Fibroblast of upper back skin (primary cell): ENCODE data around the gene PTGIS.

Experiments
- DNase-seq: peaks from one replicate; pipeline ENCODE4 v3.0.0-alpha.2; 2013

PTGIS gene

DNA sequence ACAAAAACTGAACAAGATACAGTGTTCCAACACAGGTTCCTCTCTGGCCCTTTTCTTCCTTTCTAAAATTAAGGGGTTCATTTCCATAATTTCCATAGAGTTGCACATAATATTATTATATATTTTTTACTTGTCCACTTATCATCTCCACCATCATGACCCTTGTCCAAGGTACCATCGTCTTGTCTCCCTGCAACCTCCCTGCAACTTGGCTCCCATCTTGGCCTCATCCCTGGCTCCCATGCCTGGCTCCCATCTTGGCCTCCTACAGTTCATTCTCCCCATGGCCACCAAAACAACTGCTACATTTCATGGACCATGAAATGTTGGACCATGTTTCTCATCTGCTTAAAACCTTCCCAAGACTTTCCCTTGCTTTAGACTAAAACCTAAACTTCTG, 82.4 kb downstream of the PTGIS start:
- DNase-seq: no peak

DNA sequence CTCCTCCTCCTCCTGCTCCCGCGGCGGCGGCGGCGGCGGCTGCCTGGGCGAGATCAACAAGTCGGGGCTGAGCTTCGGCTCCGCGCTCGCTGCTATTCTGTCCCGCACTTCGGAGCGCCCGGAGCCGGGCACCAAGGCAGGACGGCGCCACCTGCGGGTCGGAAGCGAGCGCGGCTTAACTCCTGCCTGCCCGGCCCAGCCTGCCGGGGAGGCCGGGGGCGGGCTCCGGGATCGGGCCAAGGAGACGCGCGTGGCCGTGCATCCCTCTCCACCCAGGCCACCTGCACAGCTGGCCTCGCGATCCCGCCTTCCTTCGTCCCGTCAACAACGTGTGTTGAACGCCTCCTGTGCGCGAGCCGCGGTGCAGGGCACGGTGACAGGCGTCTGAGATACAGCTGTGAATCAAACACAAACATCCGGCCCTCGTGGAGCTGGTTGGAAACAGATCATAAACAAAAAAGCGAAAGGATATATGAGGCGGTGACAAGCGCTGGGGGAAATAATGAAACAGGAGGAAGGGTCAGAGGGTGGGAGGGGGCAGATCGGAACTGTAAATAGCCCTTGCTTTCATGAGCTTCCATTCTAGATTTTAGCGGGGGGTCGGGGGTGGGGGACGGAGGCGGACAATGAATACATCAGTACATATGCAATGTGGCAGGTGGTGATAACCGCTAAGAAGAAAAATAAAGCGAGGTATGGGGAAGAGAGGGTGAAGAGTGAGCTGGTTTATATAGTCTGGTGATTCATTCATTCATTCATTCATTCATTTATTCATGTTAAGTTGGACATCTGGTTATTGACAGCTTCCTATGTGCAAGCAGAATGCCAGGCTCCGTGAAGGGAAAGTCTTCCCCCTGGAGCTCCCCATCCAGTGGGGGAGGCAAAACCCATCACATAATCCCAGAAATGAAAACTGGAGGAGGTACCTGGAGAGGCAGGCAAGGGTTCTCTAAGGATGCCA, 83.5 kb downstream of the PTGIS start:
- peak; percentile 64 for DNase-seq

DNA sequence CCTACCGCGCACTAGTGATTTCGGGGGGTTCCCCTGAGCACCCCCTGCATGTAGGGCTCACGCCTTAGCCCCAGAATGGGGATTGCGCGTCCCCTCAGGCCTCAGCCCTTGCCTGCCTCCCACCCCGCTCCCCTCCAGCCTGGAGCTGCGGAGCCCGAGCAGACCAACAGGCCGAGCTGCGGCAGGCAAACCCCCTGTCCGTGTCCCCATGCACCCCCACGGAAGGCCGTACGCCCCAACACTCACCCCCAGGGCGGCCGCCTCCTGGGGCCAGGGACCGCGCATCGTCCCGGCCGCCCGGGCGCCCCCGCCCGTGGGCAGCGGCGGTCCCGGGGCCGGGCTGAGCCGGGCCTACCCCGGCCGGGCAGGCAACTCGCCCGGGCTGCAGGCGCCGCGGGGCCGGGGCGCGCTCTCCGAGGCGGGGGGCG, 84.2 kb downstream of the PTGIS start:
- DNase-seq: no peak

DNA sequence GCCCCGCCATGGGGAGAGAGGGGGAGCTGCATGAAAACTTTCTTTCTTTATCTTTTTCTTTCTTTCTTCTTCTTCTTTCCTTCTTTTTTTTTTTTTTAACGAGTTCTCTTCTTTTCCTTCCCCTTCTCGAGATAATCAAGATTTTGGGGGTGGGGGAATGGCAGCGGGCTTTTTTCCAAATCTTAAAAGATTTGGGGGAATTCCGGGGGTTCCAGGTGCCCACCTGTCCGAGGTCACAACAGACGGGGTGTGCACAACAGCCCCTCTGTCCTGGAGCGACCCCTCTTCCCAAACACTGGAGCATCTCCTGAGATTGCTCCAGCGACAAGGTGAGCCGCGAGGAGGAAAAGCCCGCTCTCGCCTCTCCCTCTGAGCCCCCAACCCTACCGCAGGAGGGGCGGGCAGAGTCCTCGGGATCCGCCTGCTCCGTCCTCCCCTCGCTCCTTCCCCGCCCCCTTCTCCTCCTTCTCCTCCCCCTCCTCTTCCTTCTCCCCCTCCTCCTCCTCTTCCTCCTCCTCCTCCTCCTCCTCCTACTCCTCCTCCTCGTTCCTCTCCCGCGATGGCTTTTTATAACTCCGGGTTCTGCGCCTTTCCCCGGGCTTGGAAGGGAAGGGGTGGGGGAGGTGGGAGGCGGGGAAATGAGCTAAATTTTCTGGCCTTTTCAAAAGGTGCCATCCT, 84.8 kb downstream of the PTGIS start:
- no peak for DNase-seq

DNA sequence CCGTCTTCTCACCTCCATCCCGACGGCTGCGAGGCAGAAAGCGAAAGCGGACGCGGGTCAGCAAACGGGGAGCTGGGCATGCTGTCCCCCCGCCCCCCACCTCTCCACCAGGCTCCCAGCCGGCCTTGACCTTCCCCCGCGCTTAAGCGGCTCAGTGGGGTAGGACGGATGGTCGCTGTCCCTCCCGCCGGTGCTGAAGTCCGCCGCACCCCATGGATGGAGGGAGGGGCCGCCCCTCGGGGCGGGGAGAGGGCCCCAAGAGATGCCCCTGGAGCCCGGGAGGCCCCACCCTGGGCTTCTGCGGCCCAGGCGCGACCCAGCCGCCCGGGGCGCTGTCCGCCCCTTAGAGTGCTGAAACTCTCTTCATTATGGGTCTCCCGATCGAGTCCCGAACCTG, 85.3 kb downstream of the PTGIS start, which contains the start of gene KCNB1:
KCNB1 (minus strand) TSS at position 48 of the 397 bp plus-strand sequence. CDS start 188 bp downstream, outside the sequence.
- peak; percentile 34 for DNase-seq

DNA sequence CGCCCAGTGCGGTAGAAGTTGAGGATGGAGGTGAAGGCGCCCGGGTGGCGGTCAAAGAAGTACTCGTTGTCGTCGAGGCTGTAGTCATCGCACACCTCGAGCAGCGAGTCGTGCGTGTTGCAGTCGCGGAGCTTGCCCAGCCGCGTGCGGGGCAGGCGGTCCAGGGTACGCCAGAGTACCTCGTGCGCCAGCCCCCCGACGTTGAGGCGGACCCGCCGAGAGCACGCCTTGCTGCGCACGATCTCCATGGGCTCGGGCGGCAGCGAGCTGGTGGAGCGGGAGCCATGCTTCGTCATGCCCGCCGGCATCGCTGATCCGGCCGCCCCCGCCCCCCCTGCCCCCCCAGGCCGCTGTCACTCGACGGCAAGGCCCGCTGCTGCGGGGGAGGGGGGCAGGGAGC, 85.8 kb downstream of the PTGIS start:
- DNase-seq: no peak

DNA sequence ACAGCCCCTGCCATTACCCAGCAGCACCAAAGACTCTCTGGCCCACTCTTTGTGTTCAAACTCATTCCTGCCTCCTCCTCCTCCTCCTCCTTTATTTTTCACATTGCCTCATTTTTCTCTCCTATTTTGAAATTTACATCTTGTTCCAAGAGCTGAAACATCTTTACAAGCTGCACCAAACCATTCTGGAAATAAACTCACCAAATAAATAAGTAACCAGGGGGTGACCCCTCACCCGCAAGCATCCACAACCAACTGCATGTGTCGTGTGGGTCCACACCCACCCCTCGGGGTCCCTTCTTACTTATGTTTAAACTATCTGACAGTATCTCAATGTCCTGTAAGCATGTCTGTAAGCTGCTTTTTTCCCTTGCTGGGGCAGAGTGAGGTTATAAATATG, 86.8 kb downstream of the PTGIS start:
- DNase-seq: no peak

DNA sequence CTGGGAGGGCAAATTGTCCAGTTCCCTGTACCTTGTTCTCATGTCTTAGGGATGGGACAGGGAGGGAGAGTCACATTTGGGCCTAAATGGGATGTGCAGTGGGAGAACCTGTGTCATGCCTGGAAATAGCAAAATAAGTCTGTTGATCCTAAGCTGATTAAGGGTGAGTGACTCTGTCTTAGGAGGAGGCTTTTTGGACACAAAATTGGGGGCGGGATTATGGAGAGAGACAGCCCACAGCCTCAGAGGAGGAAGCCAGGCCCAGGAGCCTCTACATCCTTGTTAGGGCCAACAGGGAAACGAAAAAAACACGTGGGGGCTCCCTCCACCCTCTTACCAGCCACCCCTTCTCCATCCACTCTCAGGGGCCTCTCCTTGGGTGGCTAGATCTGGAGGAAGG, 87.7 kb downstream of the PTGIS start:
- no peak for DNase-seq

DNA sequence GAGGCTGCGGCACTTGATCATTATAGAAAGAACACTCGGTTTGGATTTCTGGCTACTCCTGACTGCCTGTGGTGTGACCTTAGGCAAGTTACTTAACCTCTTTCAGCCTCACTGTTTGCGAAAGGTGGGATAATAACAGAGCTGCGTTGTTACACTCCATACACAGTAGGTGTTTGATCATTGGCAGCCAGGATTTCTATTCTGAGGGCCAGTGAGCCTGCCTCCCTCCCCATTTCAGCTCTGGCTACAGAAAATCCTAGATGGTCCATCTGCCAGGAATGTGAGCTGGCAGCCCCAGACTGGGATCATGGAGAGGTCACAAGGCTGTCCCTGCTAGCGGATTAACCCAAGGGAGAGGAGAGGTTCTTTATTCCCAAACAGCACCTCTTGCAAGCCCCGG, 88.2 kb downstream of the PTGIS start:
- DNase-seq: no peak

DNA sequence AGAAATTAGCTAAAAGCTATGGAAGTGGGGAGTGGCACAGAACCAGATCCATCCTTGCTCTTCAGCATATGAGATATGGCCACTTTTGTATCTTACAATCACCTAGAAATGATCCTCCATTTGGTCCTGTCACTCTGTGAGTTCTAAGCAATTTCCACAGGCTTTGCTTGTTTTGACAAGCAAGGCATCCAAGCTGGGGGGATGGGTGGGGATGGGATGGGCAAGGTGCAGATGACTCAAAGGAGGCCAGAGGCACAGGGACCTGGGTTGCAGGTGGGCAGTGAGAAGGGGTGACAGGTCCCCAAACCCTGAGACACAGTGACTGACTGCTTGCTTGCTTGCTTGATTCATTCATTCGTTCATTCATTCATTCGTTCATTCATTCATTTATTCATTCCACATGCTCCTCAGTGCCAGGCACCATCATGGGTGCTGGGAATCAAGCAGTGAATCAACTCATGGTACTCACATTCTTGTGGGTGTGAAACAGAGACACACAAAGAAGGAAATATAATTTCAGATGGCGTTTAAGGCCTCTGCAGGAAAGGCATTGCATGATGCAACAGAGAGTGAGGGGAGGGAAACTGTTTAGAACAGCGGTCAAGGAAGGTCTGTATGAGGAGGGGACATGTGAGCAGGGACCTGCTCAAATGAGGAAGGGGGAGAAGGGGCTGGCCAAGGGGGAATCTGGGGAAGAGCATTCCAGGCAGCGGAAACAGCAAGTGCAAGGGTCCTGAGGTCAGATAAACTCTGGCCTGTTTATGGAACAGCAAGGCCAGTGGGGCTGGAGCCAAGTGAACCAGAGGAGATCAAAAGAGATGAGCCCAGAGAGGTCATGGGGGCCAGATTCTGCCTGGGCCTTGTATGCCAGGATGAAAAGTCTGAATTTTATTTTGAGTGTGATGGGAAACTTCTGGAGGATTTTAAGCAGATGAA, 88.9 kb downstream of the PTGIS start:
- no peak for DNase-seq

DNA sequence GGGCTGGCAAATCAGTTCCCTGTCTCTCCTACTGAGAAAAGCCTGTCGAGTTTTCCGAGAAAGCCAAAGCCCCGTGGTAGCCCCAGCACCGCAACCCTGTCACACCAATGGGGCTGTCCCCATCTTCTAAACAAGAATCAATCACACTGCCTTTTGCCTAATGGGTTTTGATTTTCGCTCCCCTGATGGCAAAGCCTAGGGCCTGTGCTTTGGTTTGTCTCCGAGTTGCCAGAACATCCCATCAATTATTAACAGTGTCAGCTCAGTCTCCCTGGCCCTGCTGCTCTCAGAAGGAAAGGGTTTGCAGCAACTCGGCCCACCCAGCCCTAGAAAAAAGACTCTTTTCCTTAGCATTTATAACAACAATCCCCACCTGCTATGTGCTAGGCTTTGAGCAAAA, 89.7 kb downstream of the PTGIS start:
- DNase-seq: no peak

DNA sequence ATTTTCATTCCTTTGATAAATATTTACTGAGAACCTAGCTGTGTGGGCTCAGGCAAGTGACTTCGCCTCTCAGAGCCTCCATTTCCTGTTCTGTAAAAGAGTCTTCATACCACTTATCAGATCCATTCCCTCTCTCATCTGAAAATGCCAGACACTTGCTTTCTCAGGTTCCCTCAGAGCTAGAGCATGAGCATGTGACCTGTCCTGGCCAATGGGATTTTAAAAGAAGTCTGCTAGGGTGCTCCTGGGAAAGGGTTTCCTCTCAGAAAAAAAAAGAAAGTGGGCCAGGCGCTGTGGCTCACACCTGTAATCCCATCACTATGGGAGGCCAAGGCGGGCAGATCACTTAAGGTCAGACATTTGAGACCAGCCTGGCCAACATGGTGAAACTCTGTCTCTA, 90.7 kb downstream of the PTGIS start:
- DNase-seq: no peak

DNA sequence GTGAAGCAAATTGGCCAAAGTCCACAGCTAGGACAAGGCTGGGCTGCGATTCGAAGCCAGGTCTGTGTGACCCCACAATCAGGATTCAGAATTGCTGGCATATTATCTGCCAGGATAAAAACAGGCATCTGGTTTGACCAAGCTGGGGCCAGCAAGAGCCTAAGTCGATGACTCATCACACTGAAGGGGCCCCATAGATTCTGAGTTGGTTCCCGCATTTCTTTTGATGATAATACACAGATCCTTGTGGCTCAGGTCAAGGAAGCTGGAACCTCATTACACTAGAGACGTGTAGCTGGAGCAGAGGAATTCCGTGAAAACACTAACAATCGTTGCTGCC, 92.0 kb downstream of the PTGIS start:
- no peak for DNase-seq

DNA sequence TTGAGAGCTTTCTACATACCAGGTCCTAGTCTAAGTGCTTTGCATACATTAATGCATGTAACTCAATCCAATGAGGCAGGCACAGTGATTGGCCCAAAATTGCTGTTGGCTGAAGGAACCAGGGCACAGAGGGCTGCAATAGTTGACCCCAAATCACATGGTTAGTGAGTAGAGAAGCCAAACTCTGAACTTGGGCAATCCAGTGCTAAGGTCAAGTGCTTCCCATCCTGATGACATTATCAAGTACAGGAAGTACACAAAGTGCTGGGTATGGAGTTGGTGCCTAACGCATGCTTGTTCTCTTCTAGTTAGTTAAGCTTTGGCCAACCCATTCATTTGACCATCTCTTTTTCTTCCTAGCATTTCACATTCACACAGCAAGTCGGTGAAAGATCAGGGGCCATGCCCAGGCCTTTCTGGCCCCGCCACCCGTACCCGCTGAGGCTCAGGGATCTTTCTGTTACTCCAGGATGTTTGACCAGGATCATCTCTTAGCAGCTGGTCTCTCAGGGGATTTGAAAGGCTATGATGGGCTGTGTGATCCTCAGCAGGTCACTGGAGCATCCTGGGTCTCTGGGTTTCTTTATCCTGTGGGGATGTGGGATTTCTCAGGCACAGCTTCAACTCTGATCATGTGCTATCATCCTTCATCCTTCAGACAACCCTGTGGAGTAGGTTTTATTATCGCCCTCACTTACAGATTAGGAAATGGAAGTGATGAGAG, 92.5 kb downstream of the PTGIS start:
- DNase-seq: no peak

DNA sequence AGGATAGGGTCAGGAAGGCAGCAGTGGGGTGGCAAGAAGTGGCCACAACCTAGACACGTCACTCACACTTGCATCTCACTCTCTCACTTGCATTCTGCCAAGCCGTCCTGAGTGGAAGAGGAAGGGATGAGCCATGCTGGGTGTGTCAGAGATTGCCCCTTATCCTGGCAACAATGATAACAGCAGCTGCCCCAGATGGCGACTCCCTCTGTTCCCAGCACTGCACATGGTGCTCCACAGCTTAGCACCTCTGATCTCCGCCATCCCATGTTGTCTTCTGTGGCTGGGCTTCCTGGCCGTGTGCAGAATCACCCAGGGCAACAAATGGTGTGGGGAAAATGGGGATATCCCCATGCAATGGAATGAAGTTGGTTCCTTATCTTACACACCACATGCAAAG, 96.5 kb downstream of the PTGIS start:
- no peak for DNase-seq

DNA sequence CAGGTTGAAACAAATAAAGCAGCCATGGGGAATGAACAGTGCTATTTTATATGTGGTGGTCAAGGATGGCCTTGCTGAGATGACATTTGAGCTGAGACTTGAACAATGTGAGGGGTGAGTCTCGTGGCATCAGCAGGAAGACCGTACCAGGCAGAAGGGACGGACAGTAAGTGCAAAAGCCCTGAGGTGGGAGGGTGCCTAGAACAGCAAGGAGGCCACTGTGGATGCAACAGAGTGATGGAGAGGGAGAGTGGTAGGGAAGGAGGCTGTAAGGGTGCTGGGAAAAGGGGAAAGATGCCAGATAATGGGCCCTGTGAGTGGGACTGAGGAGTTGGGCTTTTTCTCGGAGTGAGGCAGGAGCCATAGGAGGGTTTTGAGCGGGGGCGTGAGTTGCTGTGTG, 97.0 kb downstream of the PTGIS start:
- DNase-seq: no peak

DNA sequence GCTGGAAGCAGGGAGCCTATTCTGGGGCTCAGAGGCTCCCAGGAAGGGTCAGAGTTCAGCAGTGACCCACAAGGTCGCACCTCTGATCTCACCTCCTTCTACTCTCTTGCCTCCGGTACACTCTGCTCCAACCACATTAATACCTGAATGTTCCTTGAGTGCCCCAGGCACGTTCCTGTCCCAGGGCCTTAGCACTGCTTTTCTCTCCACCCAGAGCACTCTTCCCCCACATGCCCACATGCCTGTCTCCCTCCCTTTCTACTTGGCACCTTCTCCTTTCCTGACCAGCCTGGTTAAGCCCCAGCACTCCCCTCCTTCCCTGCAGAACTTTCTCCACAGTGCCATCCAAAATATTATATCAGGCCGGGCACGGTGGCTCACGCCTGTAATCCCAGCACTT, 98.9 kb downstream of the PTGIS start:
- DNase-seq: no peak

DNA sequence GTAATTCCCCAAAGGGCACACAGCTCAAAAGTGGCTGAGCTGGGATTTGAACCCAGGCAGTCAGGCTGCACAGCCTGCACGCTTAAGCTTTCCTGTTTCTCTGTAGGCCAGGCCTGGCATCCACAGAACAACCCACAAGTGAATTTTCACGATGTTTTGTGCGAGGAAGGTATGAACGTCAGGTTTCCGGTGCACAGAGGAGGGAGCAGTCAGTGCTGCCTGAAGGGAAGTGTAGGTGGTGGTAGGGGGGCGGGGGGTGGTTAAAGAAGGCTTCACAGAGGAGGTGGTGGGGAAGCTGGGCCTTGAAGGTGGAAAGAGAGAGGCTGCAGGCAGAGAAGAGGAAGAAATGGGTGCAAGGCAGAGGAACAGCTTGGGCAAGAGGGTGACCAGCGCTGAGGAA, 99.5 kb downstream of the PTGIS start:
- DNase-seq: no peak

DNA sequence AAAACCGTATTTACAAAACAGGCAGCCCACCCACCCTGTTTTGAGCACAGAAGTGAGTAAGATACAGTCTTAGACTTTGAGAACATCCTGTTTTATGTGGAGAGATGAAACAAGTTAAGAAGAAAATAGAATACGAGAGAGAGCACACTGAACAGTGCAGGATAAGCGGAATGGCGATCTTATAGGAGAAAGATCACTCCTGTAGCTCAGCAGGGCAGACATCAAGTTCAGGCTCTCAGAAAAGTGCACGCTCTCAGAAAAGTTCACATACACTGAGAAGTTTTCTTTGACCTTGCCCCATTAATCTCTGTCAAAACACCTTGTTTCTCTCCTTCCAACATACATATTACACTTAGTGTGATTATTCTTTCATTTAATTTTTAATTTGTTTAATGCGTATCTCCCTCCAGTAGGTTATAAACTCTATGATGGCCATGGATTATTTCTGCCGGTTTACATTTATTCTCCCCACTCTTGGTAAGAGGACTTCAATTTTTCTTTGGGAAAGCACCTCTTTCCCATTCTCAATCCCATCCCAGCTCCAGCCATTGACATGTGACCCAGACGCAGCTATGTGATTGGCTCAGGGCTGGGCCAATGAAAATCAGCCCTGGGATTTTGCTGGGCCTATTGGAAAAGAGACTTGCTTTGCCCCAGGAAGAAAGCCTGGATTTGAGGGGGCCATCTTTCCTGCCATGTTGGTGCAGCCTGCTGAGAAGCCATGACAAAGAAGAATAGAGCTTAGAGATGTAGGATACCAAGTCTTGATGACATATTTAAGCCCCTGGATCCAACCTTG, 101.6 kb downstream of the PTGIS start:
- no peak for DNase-seq

DNA sequence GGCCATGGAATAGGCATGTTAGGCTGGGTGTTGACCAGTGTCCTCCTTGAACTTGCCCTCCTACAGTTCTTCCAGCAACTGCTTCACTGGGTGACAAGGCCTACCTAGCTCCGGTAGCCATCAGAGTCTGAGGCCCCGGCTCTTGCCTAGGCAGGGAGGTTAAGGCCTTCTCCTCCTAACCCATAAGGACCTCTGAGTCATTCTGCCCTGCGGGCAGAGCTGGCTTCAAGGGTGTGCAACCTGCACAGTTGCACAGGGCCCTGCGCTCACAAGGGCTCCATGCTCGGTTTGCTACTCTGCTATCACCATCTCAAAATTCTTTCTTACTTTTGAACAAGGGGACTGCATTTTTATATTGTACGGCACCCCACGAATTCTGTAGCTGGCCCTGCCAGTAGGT, 103.4 kb downstream of the PTGIS start:
- no peak for DNase-seq

DNA sequence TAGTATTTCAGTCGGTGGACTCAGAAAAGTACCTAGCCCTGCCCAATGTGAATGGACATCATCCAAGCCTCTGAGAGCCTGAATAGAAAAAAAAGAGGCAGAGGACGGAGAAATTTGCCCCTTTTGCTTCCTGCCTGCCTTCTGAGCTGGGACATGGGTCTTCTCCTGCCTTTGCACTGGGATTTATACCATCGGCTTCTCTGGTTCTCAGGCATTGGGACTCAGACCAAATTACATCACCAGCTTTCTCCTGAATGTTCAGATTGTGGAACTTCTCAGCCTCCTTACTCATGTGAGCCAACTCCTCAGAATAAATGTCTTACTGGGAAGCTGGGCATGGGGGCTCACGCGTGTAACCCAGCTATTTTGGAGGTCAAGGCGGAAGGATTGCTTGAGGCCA, 105.3 kb downstream of the PTGIS start:
- DNase-seq: no peak
